Panc1 (cell line): ENCODE results near the gene ILDR1. TPM values are rescaled to one million over a fixed set of nuclear protein-coding genes. Genes with fewer than 3 reads are reported as not detected.

Experiments used
- ATAC-seq: fragments of 200-7000 bp; cut with Tn5 transposase; 2 replicates; pipeline ENCODE4 v1.9.1; 2020; ENCODE audit warnings: mild to moderate bottlenecking, moderate library complexity
- BruUV-seq: library from RNA; stranded (reverse); fragments of 400-500 nt; replicated peaks from 2 replicates; lab custom pipeline; 2021; lab: Mats Ljungman, UMichigan
- CTCF ChIA-PET: fragments of 300-600 bp; sonication (Branson Sonifier 250); formaldehyde crosslinking; loops from one replicate; lab custom pipeline; 2022; ENCODE audit warnings: antibody characterized with exemption; lab: Charles Lee
- POLR2A ChIA-PET: fragments of 300-600 bp; sonication (Branson Sonifier 250); formaldehyde crosslinking; loops from one replicate; lab custom pipeline; 2022; ENCODE audit warnings: antibody characterized with exemption; lab: Charles Lee
- DNase-seq: peaks from one replicate; pipeline ENCODE4 v3.0.0-alpha.2; 2010; ENCODE audit warnings: low read depth, low spot score
- H3K27ac ChIP-seq: 2 replicates; pipeline ENCODE4 v1.5.1; 2011; ENCODE audit warnings: mild to moderate bottlenecking, low read length, inconsistent platforms
- H3K27me3 ChIP-seq: fragments of 200-500 bp; sonication (Bioruptor generic); 2 replicates; pipeline ENCODE4 v1.6.0; 2014; ENCODE audit warnings: low read length, inconsistent platforms; ENCODE audit not compliant: control insufficient read depth, insufficient read depth
- H3K36me3 ChIP-seq: fragments of 200-500 bp; sonication (Bioruptor generic); 2 replicates; pipeline ENCODE4 v1.5.1; 2014; ENCODE audit warnings: inconsistent platforms, mild to moderate bottlenecking, low read length, moderate library complexity; ENCODE audit not compliant: control insufficient read depth, insufficient read depth
- H3K4me1 ChIP-seq: 2 replicates; pipeline ENCODE4 v1.5.1; 2011; ENCODE audit warnings: inconsistent platforms, mild to moderate bottlenecking, low read length, moderate library complexity; ENCODE audit not compliant: control insufficient read depth, insufficient read depth
- H3K4me3 ChIP-seq, 2 experiments: 2 replicates each; pipeline ENCODE4 v1.5.1; 2011 to 2012; ENCODE audit warnings: low read depth in 2 of 2, low read length in 2 of 2, mild to moderate bottlenecking in 2 of 2, inconsistent platforms in 1 of 2, moderate library complexity in 1 of 2
- H3K9me3 ChIP-seq: fragments of 200-500 bp; sonication (Bioruptor generic); 2 replicates; pipeline ENCODE4 v1.5.1; 2014; ENCODE audit warnings: low read depth, mild to moderate bottlenecking, inconsistent platforms, low read length, moderate library complexity; ENCODE audit not compliant: control insufficient read depth, insufficient read depth
- POLR2AphosphoS5 ChIP-seq: IDR thresholded peaks from 2 replicates; pipeline ENCODE4 v1.6.1; 2012; ENCODE audit warnings: mild to moderate bottlenecking, low read depth, low read length, moderate library complexity
- SIN3A ChIP-seq: IDR thresholded peaks from 2 replicates; pipeline ENCODE4 v1.6.1; 2012; ENCODE audit warnings: low read depth, mild to moderate bottlenecking, low read length, moderate library complexity, borderline replicate concordance; ENCODE audit not compliant: insufficient read depth
- TCF7L2 ChIP-seq: IDR thresholded peaks from 2 replicates; pipeline ENCODE4 v1.6.1; 2011; ENCODE audit warnings: mild to moderate bottlenecking, low read depth, low read length, inconsistent platforms
- in situ Hi-C: cut with HindIII; loops from 2 replicates; pipeline ENCODE4 v1.10.0; 2016; ENCODE audit warnings: low sequenced_read_pairs, low pct_unique_long_range_greater_than_20kb
- intact Hi-C: fragments of 100-400 bp; cut with micrococcal nuclease; formaldehyde crosslinking; loops from one replicate; pipeline ENCODE4 v1.10.0; 2022; ENCODE audit not compliant: unreplicated experiment
- total RNA-seq: library from RNA; stranded (reverse); gene quantifications from one replicate; pipeline ENCODE4 v1.2.1, GENCODE V29; 2021; ENCODE audit not compliant: unreplicated experiment
- TF ChIP-seq, protein P1 (sequence below), 2 experiments: IDR thresholded peaks; 2 replicates each; pipeline ENCODE4 v1.6.1; 2011 to 2012; ENCODE audit warnings: low read depth in 2 of 2, control low read depth in 1 of 2, low read length in 1 of 2, mild to moderate bottlenecking in 1 of 2, moderate library complexity in 1 of 2; ENCODE audit not compliant: insufficient read depth in 1 of 2
- TF ChIP-seq, protein P2 (sequence below): fragments of 450-650 bp; IDR thresholded peaks from 2 replicates; pipeline ENCODE4 v1.5.1; 2017; ENCODE audit warnings: mild to moderate bottlenecking

The ILDR1 gene
- total RNA-seq, 1 experiment from 2014 or later, result not detected

DNA sequence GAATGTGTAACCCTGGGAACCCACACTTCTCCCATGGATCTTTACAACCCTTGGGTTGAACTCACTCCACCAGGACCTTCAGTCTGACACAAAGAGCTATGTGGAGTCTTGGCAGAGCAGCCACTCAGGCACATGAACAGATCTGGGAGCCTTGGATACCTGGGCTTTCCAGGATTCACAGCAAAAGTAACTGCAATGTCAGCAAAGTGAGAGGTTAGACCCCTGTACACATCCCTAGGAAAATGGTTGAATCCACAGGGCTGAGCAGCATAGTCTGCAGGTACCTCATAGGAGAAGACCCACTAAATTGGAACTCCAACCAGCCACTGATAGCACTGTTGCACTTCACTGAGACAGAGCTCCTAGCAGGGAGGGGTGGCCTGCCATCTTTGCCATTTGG is 59.6 kb downstream of the ILDR1 start:
- BruUV-seq, result no TSS peak
- TF ChIP-seq SIN3A (no peak), TCF7L2 (no peak), POLR2AphosphoS5 (no peak)
- TF ChIP-seq, protein P1, sequence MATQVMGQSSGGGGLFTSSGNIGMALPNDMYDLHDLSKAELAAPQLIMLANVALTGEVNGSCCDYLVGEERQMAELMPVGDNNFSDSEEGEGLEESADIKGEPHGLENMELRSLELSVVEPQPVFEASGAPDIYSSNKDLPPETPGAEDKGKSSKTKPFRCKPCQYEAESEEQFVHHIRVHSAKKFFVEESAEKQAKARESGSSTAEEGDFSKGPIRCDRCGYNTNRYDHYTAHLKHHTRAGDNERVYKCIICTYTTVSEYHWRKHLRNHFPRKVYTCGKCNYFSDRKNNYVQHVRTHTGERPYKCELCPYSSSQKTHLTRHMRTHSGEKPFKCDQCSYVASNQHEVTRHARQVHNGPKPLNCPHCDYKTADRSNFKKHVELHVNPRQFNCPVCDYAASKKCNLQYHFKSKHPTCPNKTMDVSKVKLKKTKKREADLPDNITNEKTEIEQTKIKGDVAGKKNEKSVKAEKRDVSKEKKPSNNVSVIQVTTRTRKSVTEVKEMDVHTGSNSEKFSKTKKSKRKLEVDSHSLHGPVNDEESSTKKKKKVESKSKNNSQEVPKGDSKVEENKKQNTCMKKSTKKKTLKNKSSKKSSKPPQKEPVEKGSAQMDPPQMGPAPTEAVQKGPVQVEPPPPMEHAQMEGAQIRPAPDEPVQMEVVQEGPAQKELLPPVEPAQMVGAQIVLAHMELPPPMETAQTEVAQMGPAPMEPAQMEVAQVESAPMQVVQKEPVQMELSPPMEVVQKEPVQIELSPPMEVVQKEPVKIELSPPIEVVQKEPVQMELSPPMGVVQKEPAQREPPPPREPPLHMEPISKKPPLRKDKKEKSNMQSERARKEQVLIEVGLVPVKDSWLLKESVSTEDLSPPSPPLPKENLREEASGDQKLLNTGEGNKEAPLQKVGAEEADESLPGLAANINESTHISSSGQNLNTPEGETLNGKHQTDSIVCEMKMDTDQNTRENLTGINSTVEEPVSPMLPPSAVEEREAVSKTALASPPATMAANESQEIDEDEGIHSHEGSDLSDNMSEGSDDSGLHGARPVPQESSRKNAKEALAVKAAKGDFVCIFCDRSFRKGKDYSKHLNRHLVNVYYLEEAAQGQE (IDR thresholded peaks at IDR 0.05; ENCODE audit: insufficient read depth in 1 of 2, low read depth in 2 of 2, low read length in 1 of 2), result no peak
- TF ChIP-seq, protein P2, sequence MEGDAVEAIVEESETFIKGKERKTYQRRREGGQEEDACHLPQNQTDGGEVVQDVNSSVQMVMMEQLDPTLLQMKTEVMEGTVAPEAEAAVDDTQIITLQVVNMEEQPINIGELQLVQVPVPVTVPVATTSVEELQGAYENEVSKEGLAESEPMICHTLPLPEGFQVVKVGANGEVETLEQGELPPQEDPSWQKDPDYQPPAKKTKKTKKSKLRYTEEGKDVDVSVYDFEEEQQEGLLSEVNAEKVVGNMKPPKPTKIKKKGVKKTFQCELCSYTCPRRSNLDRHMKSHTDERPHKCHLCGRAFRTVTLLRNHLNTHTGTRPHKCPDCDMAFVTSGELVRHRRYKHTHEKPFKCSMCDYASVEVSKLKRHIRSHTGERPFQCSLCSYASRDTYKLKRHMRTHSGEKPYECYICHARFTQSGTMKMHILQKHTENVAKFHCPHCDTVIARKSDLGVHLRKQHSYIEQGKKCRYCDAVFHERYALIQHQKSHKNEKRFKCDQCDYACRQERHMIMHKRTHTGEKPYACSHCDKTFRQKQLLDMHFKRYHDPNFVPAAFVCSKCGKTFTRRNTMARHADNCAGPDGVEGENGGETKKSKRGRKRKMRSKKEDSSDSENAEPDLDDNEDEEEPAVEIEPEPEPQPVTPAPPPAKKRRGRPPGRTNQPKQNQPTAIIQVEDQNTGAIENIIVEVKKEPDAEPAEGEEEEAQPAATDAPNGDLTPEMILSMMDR, result no peak
- Histone ChIP-seq H3K9me3 (no peaks in the 10 kb centered on the region), H3K27ac (no peak overlapping the region), H3K4me3 (no peak overlapping the region), H3K4me1 (no peaks in the 10 kb centered on the region), H3K27me3 (0 out of 2 replicates have a peak, but pooled peaks cover 2% of the 10 kb centered on the region), H3K36me3 (no peaks in the 10 kb centered on the region)
- ATAC-seq (no peak), DNase-seq (no peak)
- POLR2A ChIA-PET, result no interaction called here
- in situ Hi-C loops (no loop called here), intact Hi-C loops (no loop called here)
- CTCF ChIA-PET, result no interaction called here

DNA sequence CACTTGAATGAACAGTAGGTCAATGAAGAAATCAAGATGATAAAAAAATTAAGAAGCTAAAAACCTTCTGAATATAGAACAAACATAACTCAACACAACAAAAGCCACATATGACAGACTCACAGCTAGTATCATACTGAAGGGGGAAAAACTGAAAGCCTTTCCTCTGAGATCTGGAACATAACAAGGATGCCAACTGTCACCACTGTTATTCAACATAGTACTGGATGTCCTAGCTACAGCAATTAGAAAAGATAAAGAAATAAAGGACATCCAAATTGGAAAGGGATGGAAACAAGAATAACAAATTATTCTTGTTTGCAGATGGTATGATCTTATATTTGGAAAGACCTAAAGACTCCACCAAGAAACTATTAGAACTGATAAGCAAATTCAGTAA is 60.8 kb downstream of the ILDR1 start:
- ATAC-seq, result no peak
- CTCF ChIA-PET, result no interaction called here
- Histone ChIP-seq H3K4me1 (no peaks in the 10 kb centered on the region), H3K9me3 (no peaks in the 10 kb centered on the region), H3K27me3 (0 out of 2 replicates have a peak, but pooled peaks cover 2% of the 10 kb centered on the region), H3K4me3 (no peak overlapping the region), H3K36me3 (no peaks in the 10 kb centered on the region), H3K27ac (no peak overlapping the region)
- BruUV-seq, result no TSS peak
- intact Hi-C loops, result no loop called here
- TF ChIP-seq, protein P1 (IDR thresholded peaks at IDR 0.05; ENCODE audit: insufficient read depth in 1 of 2, low read depth in 2 of 2, low read length in 1 of 2), result no peak
- TF ChIP-seq TCF7L2 (no peak), POLR2AphosphoS5 (no peak), SIN3A (no peak)
- TF ChIP-seq, protein P2, result no peak
- no peak for DNase-seq
- POLR2A ChIA-PET, result no interaction called here
- in situ Hi-C loops, result no loop called here
